ENCODE data around the gene GRHL3.
"Not testable (repeated sequence)": the region's sequence is repeated elsewhere in the genome, so short reads cannot be mapped to it uniquely, and the experiment has no call there.

GRHL3 gene

GRCh38 chr1:24287779-24288178 is 31.4 kb upstream of the GRHL3 start:
- H3K4me1 Mint-ChIP-seq = not testable (repeated sequence)

GRCh38 chr1:24288479-24288878 is 30.7 kb upstream of the GRHL3 start:
- Mint-ChIP-seq H3K27ac (no peak overlapping the region), H3K36me3 (no peaks in the 10 kb centered on the region)
- no peak for ATAC-seq

More at GRCh38 chr1:24287779-24288178, 31.4 kb upstream of the GRHL3 start:
- H3K27me3 Mint-ChIP-seq = peaks cover 13% of the 10 kb centered on the region
- not testable (repeated sequence) for H3K4me3 Mint-ChIP-seq, H3K9me3 Mint-ChIP-seq, H3K27ac Mint-ChIP-seq, ATAC-seq, H3K36me3 Mint-ChIP-seq

GRCh38 chr1:24289937-24290595 is 29.1 kb upstream of the GRHL3 start:
- H3K4me3 Mint-ChIP-seq = no peak overlapping the region
- no peaks in the 10 kb centered on the region for H3K4me1 Mint-ChIP-seq

More at GRCh38 chr1:24288479-24288878, 30.7 kb upstream of the GRHL3 start:
- no peak overlapping the region for H3K4me3 Mint-ChIP-seq
- peaks cover 13% of the 10 kb centered on the region for H3K27me3 Mint-ChIP-seq
- no peaks in the 10 kb centered on the region for H3K4me1 Mint-ChIP-seq
- H3K9me3 Mint-ChIP-seq = no peaks in the 10 kb centered on the region

GRCh38 chr1:24290933-24291487 is 28.1 kb upstream of the GRHL3 start:
- ATAC-seq = no peak
- Mint-ChIP-seq H3K9me3 (no peaks in the 10 kb centered on the region), H3K4me1 (no peaks in the 10 kb centered on the region), H3K27me3 (peaks cover 13% of the 10 kb centered on the region), H3K4me3 (no peak overlapping the region), H3K27ac (no peak overlapping the region), H3K36me3 (no peaks in the 10 kb centered on the region)

More at GRCh38 chr1:24289937-24290595, 29.1 kb upstream of the GRHL3 start:
- no peaks in the 10 kb centered on the region for H3K36me3 Mint-ChIP-seq
- peaks cover 13% of the 10 kb centered on the region for H3K27me3 Mint-ChIP-seq
- no peak for ATAC-seq
- no peaks in the 10 kb centered on the region for H3K9me3 Mint-ChIP-seq
- H3K27ac Mint-ChIP-seq = no peak overlapping the region

GRCh38 chr1:24292103-24292502 is 27.1 kb upstream of the GRHL3 start:
- Mint-ChIP-seq H3K4me3 (no peak overlapping the region), H3K27ac (no peak overlapping the region), H3K36me3 (no peaks in the 10 kb centered on the region), H3K27me3 (peaks cover 13% of the 10 kb centered on the region), H3K9me3 (no peaks in the 10 kb centered on the region), H3K4me1 (no peaks in the 10 kb centered on the region)
- ATAC-seq = no peak

GRCh38 chr1:24292887-24293286 is 26.3 kb upstream of the GRHL3 start:
- Mint-ChIP-seq H3K27ac (no peak overlapping the region), H3K36me3 (no peaks in the 10 kb centered on the region), H3K27me3 (peaks cover 21% of the 10 kb centered on the region), H3K9me3 (no peaks in the 10 kb centered on the region), H3K4me3 (no peak overlapping the region), H3K4me1 (no peaks in the 10 kb centered on the region)
- no peak for ATAC-seq

- H3K4me1 Mint-ChIP-seq = no peaks in the 10 kb centered on the region
- H3K9me3 Mint-ChIP-seq = no peaks in the 10 kb centered on the region
- H3K27me3 Mint-ChIP-seq = peaks cover 28% of the 10 kb centered on the region
- H3K27ac Mint-ChIP-seq = no peak overlapping the region
- no peak for ATAC-seq
- H3K4me3 Mint-ChIP-seq = no peak overlapping the region
- no peaks in the 10 kb centered on the region for H3K36me3 Mint-ChIP-seq
These were observed 25.5 kb upstream of the GRHL3 start for GRCh38 chr1:24293392-24294227.

- Mint-ChIP-seq H3K4me3 (no peak overlapping the region), H3K27me3 (peaks cover 33% of the 10 kb centered on the region), H3K36me3 (no peaks in the 10 kb centered on the region), H3K27ac (no peak overlapping the region), H3K9me3 (no peaks in the 10 kb centered on the region), H3K4me1 (no peaks in the 10 kb centered on the region)
- ATAC-seq = no peak
These were observed 24.9 kb upstream of the GRHL3 start for GRCh38 chr1:24294228-24294672.

- Mint-ChIP-seq H3K4me1 (no peaks in the 10 kb centered on the region), H3K27ac (no peak overlapping the region), H3K27me3 (peaks cover 33% of the 10 kb centered on the region), H3K4me3 (no peak overlapping the region), H3K36me3 (no peaks in the 10 kb centered on the region), H3K9me3 (no peaks in the 10 kb centered on the region)
- no peak for ATAC-seq
These were observed 24.3 kb upstream of the GRHL3 start for GRCh38 chr1:24294716-24295371.

- no peaks in the 10 kb centered on the region for H3K36me3 Mint-ChIP-seq
- no peaks in the 10 kb centered on the region for H3K4me1 Mint-ChIP-seq
- no peak overlapping the region for H3K27ac Mint-ChIP-seq
- no peak for ATAC-seq
- H3K4me3 Mint-ChIP-seq = no peak overlapping the region
- H3K9me3 Mint-ChIP-seq = no peaks in the 10 kb centered on the region
- H3K27me3 Mint-ChIP-seq = peaks cover 33% of the 10 kb centered on the region
These were observed 23.6 kb upstream of the GRHL3 start for GRCh38 chr1:24295535-24295934.

- H3K4me3 Mint-ChIP-seq = no peak overlapping the region
- no peaks in the 10 kb centered on the region for H3K36me3 Mint-ChIP-seq
- ATAC-seq = no peak
- H3K4me1 Mint-ChIP-seq = no peaks in the 10 kb centered on the region
- no peaks in the 10 kb centered on the region for H3K9me3 Mint-ChIP-seq
- H3K27ac Mint-ChIP-seq = no peak overlapping the region
- peaks cover 20% of the 10 kb centered on the region for H3K27me3 Mint-ChIP-seq
These were observed 21.8 kb upstream of the GRHL3 start for GRCh38 chr1:24297187-24297851.

GRCh38 chr1:24297852-24298232 is 21.3 kb upstream of the GRHL3 start:
- H3K36me3 Mint-ChIP-seq = no peaks in the 10 kb centered on the region
- no peak overlapping the region for H3K27ac Mint-ChIP-seq
- H3K27me3 Mint-ChIP-seq = peaks cover 20% of the 10 kb centered on the region
- H3K4me1 Mint-ChIP-seq = no peaks in the 10 kb centered on the region
- no peaks in the 10 kb centered on the region for H3K9me3 Mint-ChIP-seq
- H3K4me3 Mint-ChIP-seq = no peak overlapping the region
- no peak for ATAC-seq

- H3K27me3 Mint-ChIP-seq = peaks cover 20% of the 10 kb centered on the region
- no peak for ATAC-seq
- H3K9me3 Mint-ChIP-seq = no peaks in the 10 kb centered on the region
- no peak overlapping the region for H3K4me3 Mint-ChIP-seq
- H3K4me1 Mint-ChIP-seq = no peaks in the 10 kb centered on the region
- H3K27ac Mint-ChIP-seq = no peak overlapping the region
- H3K36me3 Mint-ChIP-seq = no peaks in the 10 kb centered on the region
These were observed 20.6 kb upstream of the GRHL3 start for GRCh38 chr1:24298606-24299005.

- Mint-ChIP-seq H3K9me3 (no peaks in the 10 kb centered on the region), H3K36me3 (no peaks in the 10 kb centered on the region), H3K27ac (no peak overlapping the region), H3K27me3 (peaks cover 24% of the 10 kb centered on the region), H3K4me3 (no peak overlapping the region), H3K4me1 (no peaks in the 10 kb centered on the region)
- ATAC-seq = no peak
These were observed 19.3 kb upstream of the GRHL3 start for GRCh38 chr1:24299901-24300300.
